ENCODE measurements around the gene PTEN. TPM values are rescaled to one million over a fixed set of nuclear protein-coding genes. Genes with fewer than 3 reads are reported as not detected.

PTEN gene
- total RNA-seq, 1 experiment from 2014 or later, result 281 TPM

- no peak overlapping the region for H2AFZ ChIP-seq (ENCODE audit: low read length)
- peaks cover 57% of the 10 kb centered on the region for H3K36me3 ChIP-seq (ENCODE audit: insufficient read depth, low read length)
- no peak for DNase-seq
- no peak overlapping the region for H3K9ac ChIP-seq (ENCODE audit: low read length)
- H4K20me1 ChIP-seq (ENCODE audit: insufficient read depth, low read depth, low read length), result no peaks in the 10 kb centered on the region
- peaks cover 21% of the 10 kb centered on the region for H3K4me1 ChIP-seq (ENCODE audit: low read length)
- H3K9me2 ChIP-seq (replicated peaks; ENCODE audit: insufficient read depth, low read length), result no peaks in the 10 kb centered on the region
- H3K9me3 ChIP-seq (ENCODE audit: low read length), result no peaks in the 10 kb centered on the region
- 0 out of 2 replicates have a peak overlapping the region, but pooled peaks have one; percentile 1 for H3K27ac ChIP-seq (ENCODE audit: low read length)
- H3K79me2 ChIP-seq (ENCODE audit: low read length), result peaks cover 84% of the 10 kb centered on the region
- H3K4me2 ChIP-seq (ENCODE audit: low read depth, low read length, poor library complexity, severe bottlenecking), result no peak overlapping the region
- H3K4me3 ChIP-seq (ENCODE audit: low read length), result no peak overlapping the region
- H3K27me3 ChIP-seq (ENCODE audit: low read length), result no peaks in the 10 kb centered on the region
Observed at GRCh38 chr10:87940210-87940609, 76.8 kb downstream of the PTEN start.

- Histone ChIP-seq H3K4me2 (ENCODE audit: low read depth, low read length, poor library complexity, severe bottlenecking) (no peak overlapping the region), H4K20me1 (ENCODE audit: insufficient read depth, low read depth, low read length) (no peaks in the 10 kb centered on the region), H3K9me2 (replicated peaks; ENCODE audit: insufficient read depth, low read length) (no peaks in the 10 kb centered on the region), H2AFZ (ENCODE audit: low read length) (no peak overlapping the region), H3K4me3 (ENCODE audit: low read length) (no peak overlapping the region), H3K27me3 (ENCODE audit: low read length) (no peaks in the 10 kb centered on the region), H3K9ac (ENCODE audit: low read length) (no peak overlapping the region), H3K79me2 (ENCODE audit: low read length) (peaks cover 66% of the 10 kb centered on the region), H3K9me3 (ENCODE audit: low read length) (no peaks in the 10 kb centered on the region), H3K36me3 (ENCODE audit: insufficient read depth, low read length) (peaks cover 39% of the 10 kb centered on the region; the same call in 1 of the 2 replicates), H3K27ac (ENCODE audit: low read length) (peak overlapping the region; percentile 13; the same call in 1 of the 2 replicates), H3K4me1 (ENCODE audit: low read length) (no peaks in the 10 kb centered on the region; the same call in 1 of the 2 replicates)
- no peak for DNase-seq
Observed at GRCh38 chr10:87942884-87943527, 79.6 kb downstream of the PTEN start.

DNA sequence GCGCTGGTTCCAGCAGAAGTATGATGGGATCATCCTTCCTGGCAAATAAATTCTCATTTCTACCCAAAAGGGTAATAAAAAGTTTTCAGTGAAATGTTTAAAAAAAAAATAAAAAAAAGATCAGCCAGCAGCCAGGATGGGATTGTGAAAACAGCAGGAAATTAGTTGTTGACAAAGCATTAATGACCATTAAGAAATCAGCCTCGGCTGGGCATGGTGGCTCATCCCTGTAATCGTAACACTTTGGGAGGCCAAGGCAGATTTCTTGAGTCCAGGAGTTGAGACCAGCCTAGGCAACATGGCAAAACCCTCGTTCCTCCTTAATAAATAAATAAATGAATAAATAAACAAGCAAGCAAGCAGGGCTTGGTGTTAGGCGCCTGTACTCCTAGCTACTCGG lies 82.6 kb downstream of the PTEN start:
- no peaks in the 10 kb centered on the region for H3K9me3 ChIP-seq (ENCODE audit: low read length)
- no peaks in the 10 kb centered on the region for H3K4me1 ChIP-seq (ENCODE audit: low read length)
- H4K20me1 ChIP-seq (ENCODE audit: insufficient read depth, low read depth, low read length), result no peaks in the 10 kb centered on the region
- no peak overlapping the region for H2AFZ ChIP-seq (ENCODE audit: low read length)
- no peak overlapping the region for H3K9ac ChIP-seq (ENCODE audit: low read length)
- no peaks in the 10 kb centered on the region for H3K9me2 ChIP-seq (replicated peaks; ENCODE audit: insufficient read depth, low read length)
- peaks cover 38% of the 10 kb centered on the region; the same call in 1 of the 2 replicates for H3K36me3 ChIP-seq (ENCODE audit: insufficient read depth, low read length)
- peaks cover 48% of the 10 kb centered on the region for H3K79me2 ChIP-seq (ENCODE audit: low read length)
- H3K4me3 ChIP-seq (ENCODE audit: low read length), result no peak overlapping the region
- H3K27me3 ChIP-seq (ENCODE audit: low read length), result no peaks in the 10 kb centered on the region
- no peak overlapping the region for H3K4me2 ChIP-seq (ENCODE audit: low read depth, low read length, poor library complexity, severe bottlenecking)
- no peak overlapping the region for H3K27ac ChIP-seq (ENCODE audit: low read length)
- no peak for DNase-seq

GRCh38 chr10:87952612-87953011 lies 89.2 kb downstream of the PTEN start:
- Histone ChIP-seq H3K79me2 (ENCODE audit: low read length) (peaks cover 30% of the 10 kb centered on the region; the same call in 1 of the 2 replicates), H4K20me1 (ENCODE audit: insufficient read depth, low read depth, low read length) (no peaks in the 10 kb centered on the region), H3K9me2 (replicated peaks; ENCODE audit: insufficient read depth, low read length) (no peaks in the 10 kb centered on the region), H3K36me3 (ENCODE audit: insufficient read depth, low read length) (peaks cover 30% of the 10 kb centered on the region), H3K9ac (ENCODE audit: low read length) (no peak overlapping the region), H3K9me3 (ENCODE audit: low read length) (no peaks in the 10 kb centered on the region), H3K27me3 (ENCODE audit: low read length) (no peaks in the 10 kb centered on the region), H3K4me1 (ENCODE audit: low read length) (no peaks in the 10 kb centered on the region), H3K27ac (ENCODE audit: low read length) (no peak overlapping the region), H2AFZ (ENCODE audit: low read length) (no peak overlapping the region), H3K4me3 (ENCODE audit: low read length) (no peak overlapping the region), H3K4me2 (ENCODE audit: low read depth, low read length, poor library complexity, severe bottlenecking) (no peak overlapping the region)
- no peak for DNase-seq

- no peak for DNase-seq
- no peaks in the 10 kb centered on the region for H3K27me3 ChIP-seq (ENCODE audit: low read length)
- no peak overlapping the region for H2AFZ ChIP-seq (ENCODE audit: low read length)
- no peaks in the 10 kb centered on the region for H3K9me3 ChIP-seq (ENCODE audit: low read length)
- H3K4me2 ChIP-seq (ENCODE audit: low read depth, low read length, poor library complexity, severe bottlenecking), result no peak overlapping the region
- H3K9ac ChIP-seq (ENCODE audit: low read length), result no peak overlapping the region
- H4K20me1 ChIP-seq (ENCODE audit: insufficient read depth, low read depth, low read length), result no peaks in the 10 kb centered on the region
- no peaks in the 10 kb centered on the region for H3K4me1 ChIP-seq (ENCODE audit: low read length)
- no peaks in the 10 kb centered on the region for H3K9me2 ChIP-seq (replicated peaks; ENCODE audit: insufficient read depth, low read length)
- H3K4me3 ChIP-seq (ENCODE audit: low read length), result no peak overlapping the region
- no peak overlapping the region for H3K27ac ChIP-seq (ENCODE audit: low read length)
- peaks cover 30% of the 10 kb centered on the region; the same call in 1 of the 2 replicates for H3K79me2 ChIP-seq (ENCODE audit: low read length)
- H3K36me3 ChIP-seq (ENCODE audit: insufficient read depth, low read length), result peaks cover 40% of the 10 kb centered on the region
Observed at GRCh38 chr10:87956055-87956454, 92.6 kb downstream of the PTEN start.

DNA sequence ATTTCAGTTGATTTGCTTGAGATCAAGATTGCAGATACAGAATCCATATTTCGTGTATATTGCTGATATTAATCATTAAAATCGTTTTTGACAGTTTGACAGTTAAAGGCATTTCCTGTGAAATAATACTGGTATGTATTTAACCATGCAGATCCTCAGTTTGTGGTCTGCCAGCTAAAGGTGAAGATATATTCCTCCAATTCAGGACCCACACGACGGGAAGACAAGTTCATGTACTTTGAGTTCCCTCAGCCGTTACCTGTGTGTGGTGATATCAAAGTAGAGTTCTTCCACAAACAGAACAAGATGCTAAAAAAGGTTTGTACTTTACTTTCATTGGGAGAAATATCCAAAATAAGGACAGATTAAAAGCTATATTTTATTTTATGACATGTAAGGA lies 94.3 kb downstream of the PTEN start:
- Histone ChIP-seq H3K9me2 (replicated peaks; ENCODE audit: insufficient read depth, low read length) (no peaks in the 10 kb centered on the region), H3K9me3 (ENCODE audit: low read length) (no peaks in the 10 kb centered on the region), H4K20me1 (ENCODE audit: insufficient read depth, low read depth, low read length) (no peaks in the 10 kb centered on the region), H3K9ac (ENCODE audit: low read length) (no peak overlapping the region), H3K79me2 (ENCODE audit: low read length) (peaks cover 24% of the 10 kb centered on the region; the same call in 1 of the 2 replicates), H3K36me3 (ENCODE audit: insufficient read depth, low read length) (peaks cover 35% of the 10 kb centered on the region), H3K27me3 (ENCODE audit: low read length) (no peaks in the 10 kb centered on the region), H2AFZ (ENCODE audit: low read length) (no peak overlapping the region), H3K4me3 (ENCODE audit: low read length) (no peak overlapping the region), H3K4me1 (ENCODE audit: low read length) (no peaks in the 10 kb centered on the region), H3K27ac (ENCODE audit: low read length) (no peak overlapping the region), H3K4me2 (ENCODE audit: low read depth, low read length, poor library complexity, severe bottlenecking) (no peak overlapping the region)
- DNase-seq, result no peak

GRCh38 chr10:87960230-87960629 lies 96.8 kb downstream of the PTEN start:
- Histone ChIP-seq H3K4me3 (ENCODE audit: low read length) (no peak overlapping the region), H3K9ac (ENCODE audit: low read length) (no peak overlapping the region), H3K4me1 (ENCODE audit: low read length) (no peaks in the 10 kb centered on the region), H3K27ac (ENCODE audit: low read length) (no peak overlapping the region), H3K27me3 (ENCODE audit: low read length) (no peaks in the 10 kb centered on the region), H3K79me2 (ENCODE audit: low read length) (peaks cover 13% of the 10 kb centered on the region; the same call in 1 of the 2 replicates), H3K4me2 (ENCODE audit: low read depth, low read length, poor library complexity, severe bottlenecking) (no peak overlapping the region), H3K36me3 (ENCODE audit: insufficient read depth, low read length) (peaks cover 40% of the 10 kb centered on the region), H3K9me2 (replicated peaks; ENCODE audit: insufficient read depth, low read length) (no peaks in the 10 kb centered on the region), H3K9me3 (ENCODE audit: low read length) (no peaks in the 10 kb centered on the region), H2AFZ (ENCODE audit: low read length) (no peak overlapping the region), H4K20me1 (ENCODE audit: insufficient read depth, low read depth, low read length) (no peaks in the 10 kb centered on the region)
- DNase-seq, result no peak

GRCh38 chr10:87961314-87961713 lies 97.9 kb downstream of the PTEN start:
- Histone ChIP-seq H3K27ac (ENCODE audit: low read length) (no peak overlapping the region), H3K4me2 (ENCODE audit: low read depth, low read length, poor library complexity, severe bottlenecking) (no peak overlapping the region), H3K4me3 (ENCODE audit: low read length) (no peak overlapping the region), H3K9me2 (replicated peaks; ENCODE audit: insufficient read depth, low read length) (no peaks in the 10 kb centered on the region), H3K9ac (ENCODE audit: low read length) (no peak overlapping the region), H2AFZ (ENCODE audit: low read length) (no peak overlapping the region), H3K27me3 (ENCODE audit: low read length) (no peaks in the 10 kb centered on the region), H4K20me1 (ENCODE audit: insufficient read depth, low read depth, low read length) (no peaks in the 10 kb centered on the region), H3K9me3 (ENCODE audit: low read length) (no peaks in the 10 kb centered on the region), H3K36me3 (ENCODE audit: insufficient read depth, low read length) (peaks cover 38% of the 10 kb centered on the region), H3K79me2 (ENCODE audit: low read length) (peaks cover 7% of the 10 kb centered on the region; the same call in 1 of the 2 replicates), H3K4me1 (ENCODE audit: low read length) (no peaks in the 10 kb centered on the region)
- DNase-seq, result no peak

All from Karpas-422 (cell line).